ENCODE data around the gene PDE7B.

PDE7B gene

DNA sequence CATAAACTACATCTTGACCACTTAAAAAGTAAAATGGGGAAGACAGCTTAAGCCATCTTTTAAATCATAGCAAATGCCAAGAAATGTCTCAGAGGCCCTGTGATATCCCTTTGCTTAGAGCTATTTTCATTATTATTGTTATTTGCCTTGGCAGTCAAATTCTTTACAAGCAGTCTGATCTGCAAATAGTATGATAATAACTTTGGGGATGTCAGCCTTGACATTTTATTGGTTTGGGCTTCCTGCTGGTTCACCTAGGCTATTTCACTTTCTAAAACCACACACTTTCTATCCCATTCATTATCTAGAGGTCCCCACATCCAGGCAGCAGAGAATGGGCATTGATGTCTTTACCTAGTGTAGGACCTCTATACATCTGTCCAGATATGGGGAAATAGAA is 125.1 kb downstream of the PDE7B start:
- no peak for FAIRE-seq
- DNase-seq (ENCODE audit: insufficient read length, low spot score): no peak

DNA sequence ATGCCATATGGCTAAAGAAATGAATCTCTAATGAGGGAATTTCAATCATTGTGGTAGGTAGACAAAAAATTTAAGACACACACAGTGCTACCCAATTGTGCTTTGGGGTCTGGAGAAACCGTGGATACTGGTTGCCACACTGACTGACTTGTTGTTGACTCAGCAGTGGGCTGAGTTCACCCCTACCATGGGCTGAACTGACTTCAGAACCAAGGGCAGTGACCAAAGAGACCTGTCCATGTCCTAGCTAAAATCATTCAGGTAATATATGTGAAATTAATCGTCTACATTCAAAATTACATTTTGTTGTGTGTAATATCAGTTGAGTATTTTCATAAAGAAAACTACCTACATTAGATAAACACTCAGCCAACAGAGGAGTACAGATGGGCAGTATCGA is 131.6 kb downstream of the PDE7B start:
- no peak for FAIRE-seq

DNA sequence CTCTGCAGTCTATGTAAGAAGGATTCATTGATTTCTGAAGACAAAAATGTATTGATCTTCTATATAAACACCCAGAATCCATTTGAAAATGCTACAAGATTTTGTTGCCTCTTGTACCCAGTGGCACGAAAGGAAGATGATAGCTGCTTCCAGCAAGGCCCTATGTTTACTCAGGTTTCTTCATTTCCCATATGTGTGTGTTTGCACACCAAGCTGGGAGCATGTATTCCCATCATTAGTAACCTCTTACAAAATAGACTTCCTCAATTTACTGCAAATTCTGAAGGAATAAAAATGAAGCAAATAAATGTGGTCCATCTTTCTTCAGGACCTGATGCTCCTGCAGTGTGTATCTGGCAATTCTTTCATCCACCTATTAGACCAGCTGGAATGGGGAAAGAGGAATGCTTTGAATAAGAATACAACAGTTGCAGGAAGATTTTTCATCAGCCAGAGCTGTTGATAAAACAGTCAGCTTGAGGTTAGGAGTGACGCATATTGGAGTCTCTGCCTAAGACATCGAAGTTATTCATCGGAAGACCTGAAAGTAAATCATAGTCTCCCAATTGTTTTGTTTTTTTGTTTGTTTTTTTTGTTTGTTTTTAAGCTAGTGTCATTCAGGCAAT is 132.3 kb downstream of the PDE7B start:
- no peak for DNase-seq (ENCODE audit: insufficient read length, low spot score)
- FAIRE-seq: no peak

More for the DNA sequence above, 131.6 kb downstream of the PDE7B start:
- no peak for DNase-seq (ENCODE audit: insufficient read length, low spot score)

DNA sequence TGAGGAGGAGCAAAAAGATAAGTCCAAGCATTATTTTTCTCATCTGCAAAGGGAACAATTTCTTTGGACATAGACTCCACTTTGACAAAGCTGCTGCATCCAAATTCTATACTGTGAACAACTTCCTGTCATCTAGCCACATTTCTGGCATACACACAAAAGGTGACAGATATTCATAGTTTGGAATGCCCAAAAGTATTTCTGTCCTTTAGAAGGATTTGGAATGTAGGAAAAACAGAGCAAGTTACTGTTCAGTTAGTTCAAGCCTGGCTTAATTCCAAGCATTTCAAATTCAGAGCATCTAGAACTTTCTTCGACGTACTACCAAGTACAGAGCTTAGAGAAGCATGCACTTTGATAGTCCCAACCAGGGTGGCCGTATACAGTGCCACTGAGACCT is 134.0 kb downstream of the PDE7B start:
- FAIRE-seq (no peak), DNase-seq (ENCODE audit: insufficient read length, low spot score) (no peak)

DNA sequence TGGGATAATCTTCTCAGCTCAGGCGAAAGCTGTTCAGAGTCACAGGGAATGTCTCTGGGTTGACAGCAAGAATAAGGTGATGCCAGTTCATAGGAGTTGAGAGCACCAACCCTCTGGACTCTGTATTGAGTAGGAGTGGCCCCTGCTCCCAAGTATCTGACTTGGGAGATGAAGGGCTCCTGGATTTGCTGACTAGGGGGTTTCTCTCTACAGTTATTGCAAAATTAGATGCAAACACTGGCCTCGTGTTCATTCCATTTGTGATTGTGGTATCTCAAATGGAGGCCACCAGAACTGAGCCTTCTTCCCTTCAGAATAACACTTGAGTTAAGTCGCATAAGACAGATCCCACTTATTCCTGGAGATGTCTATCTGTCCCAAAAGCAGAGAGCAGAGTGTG is 135.7 kb downstream of the PDE7B start:
- DNase-seq (ENCODE audit: insufficient read length, low spot score) (no peak), FAIRE-seq (no peak)

DNA sequence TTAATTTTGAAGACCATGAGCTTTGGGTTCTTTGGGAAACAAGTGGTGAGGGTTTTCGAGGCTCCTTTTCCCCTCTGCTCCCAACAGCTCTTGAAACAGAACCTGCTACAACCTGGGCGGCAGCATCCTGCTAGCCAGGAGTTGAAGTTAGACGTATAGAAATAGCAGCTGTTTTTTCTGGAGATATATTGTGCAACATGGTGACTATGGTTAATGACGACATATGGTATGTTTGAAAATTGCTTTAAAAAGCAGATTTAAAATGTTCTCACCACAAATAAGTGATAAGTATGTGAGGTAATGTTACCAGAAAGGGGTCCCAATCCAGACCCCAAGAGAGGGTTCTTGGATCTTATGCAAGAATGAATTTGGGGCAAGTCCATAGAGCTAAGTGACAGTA is 138.9 kb downstream of the PDE7B start:
- FAIRE-seq (no peak), DNase-seq (ENCODE audit: insufficient read length, low spot score) (no peak)

DNA sequence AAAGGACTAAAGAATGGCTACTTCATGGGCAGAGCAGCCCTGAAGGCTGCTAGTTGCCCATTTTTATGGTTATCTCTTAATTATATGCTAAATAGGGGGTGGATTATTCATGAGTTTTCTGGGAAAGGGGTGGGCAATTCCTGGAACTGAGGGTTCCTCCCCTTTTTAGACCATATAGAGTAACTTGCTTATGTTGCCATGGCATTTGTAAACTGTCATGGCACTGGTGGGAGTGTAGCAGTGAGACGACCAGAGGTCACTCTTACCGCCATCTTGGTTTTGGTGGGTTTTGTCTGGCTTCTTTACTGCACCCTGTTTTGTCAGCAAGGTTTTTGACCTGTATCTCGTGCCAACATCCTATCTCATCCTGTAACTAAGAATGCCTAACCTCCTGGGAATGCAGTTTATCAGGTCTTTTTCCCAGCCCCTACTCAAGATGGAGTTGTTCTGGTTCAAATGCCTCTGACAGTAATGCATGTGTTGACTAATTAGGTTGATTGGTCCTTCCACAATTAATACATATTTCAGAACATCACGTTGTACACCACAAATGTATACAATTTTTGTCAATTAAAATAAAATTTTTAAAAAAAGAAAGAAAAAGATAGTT is 139.5 kb downstream of the PDE7B start:
- FAIRE-seq (no peak), DNase-seq (ENCODE audit: insufficient read length, low spot score) (no peak)

DNA sequence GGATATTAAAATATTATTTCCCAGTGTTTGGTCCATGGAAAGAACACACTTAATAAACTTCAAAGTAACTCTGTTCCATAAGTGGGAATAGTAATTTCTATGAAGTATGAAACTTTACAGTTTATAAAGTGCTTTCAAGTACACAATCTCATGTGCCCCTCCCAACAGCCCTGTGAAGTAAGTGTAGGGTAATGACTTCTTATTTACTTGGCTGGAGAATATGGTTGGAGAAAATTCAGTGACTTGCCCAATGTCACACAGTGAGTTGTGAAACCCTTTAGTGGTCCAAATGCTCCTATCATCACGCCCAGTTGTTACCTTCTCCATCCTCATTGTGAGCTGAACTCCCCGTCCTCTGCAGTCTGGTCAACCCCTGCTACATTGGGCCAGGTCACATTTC is 141.2 kb downstream of the PDE7B start:
- DNase-seq (ENCODE audit: insufficient read length, low spot score): no peak
- no peak for FAIRE-seq

DNA sequence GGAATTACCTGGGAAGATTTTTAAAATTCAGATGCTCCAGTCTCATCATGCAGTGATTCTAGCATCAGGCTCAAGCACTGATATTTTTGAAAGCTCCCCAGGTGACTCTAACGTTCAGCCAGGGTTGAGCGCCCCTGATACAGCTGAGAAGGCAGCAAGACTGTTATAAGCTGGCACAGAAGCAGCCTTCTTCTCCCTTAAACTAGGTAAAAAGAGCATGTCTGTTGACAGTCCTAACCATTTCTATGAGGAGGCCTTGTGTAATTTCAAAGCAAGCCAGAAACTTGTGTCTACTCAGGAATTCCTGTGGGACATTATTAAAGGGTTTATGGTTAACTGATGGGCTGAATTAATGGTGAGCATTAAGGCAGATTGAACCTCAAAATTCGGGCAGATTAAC is 141.9 kb downstream of the PDE7B start:
- DNase-seq (ENCODE audit: insufficient read length, low spot score) (no peak), FAIRE-seq (no peak)

DNA sequence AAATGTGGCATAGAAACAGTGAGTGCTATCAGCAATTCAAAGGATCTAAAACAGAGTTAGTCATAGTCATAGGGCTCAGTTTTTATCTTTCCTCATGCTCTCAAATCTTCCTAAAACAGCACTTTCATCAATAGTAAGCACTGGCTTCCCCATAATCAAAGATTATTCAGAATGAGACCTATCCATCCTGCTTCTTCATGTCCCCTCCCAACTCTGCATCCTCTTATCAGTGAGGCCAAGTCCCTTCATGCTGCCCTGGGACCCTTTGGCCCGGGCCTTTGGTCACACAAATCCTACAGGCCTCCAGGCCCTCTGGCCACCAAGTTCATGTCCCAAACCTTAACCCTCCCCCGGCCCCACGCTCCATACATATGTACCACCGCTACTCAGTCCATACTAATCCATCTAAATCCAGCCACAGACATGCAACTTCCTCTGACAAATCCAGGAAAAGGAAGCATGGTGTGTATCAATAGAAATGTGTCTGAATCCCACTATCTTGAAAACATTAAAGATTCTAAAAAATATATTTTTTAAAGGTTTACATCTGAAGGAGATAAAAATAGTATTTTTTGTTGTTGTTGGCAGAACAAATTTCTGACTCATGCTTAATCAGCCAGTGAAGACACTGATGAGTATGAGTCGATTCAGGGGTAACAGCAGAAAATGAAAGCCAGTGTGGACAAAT is 143.5 kb downstream of the PDE7B start:
- no peak for FAIRE-seq
- DNase-seq (ENCODE audit: insufficient read length, low spot score): no peak

DNA sequence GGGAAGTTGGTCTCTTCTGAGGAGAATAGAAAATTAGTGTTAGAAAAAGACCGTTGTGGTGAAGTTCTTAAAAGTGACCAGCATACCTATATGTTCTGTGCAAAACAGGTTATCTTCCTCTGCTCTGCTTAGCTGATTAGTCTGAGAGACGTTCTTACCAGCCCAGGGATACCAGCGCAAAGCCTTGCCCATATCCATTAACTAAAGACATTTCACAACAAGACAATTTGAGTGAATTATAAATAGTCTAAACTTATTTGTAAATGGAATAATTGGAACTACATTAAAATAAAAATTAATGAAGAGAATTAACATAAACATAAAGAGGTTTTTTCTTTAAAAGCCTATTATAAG is 144.0 kb downstream of the PDE7B start:
- DNase-seq (ENCODE audit: insufficient read length, low spot score) (no peak), FAIRE-seq (no peak)

DNA sequence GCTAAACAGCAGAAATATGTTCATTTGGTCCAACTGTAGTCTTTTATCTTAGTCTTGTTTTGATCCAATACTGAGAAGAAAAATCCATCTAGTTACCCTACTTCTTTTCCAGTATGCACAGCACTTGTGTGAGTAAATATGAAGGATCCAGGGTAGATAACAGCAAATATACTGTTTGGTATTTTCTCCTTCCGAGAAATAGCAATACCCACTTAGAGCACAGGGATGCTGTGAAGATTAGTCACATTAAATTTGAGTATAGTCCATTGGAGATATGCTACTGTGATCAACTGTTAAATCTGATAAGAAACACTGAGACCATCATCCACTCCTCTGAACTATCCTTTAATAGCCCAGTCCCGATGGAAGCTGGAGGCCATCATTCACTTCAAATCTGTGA is 145.2 kb downstream of the PDE7B start:
- FAIRE-seq (no peak), DNase-seq (ENCODE audit: insufficient read length, low spot score) (no peak)

DNA sequence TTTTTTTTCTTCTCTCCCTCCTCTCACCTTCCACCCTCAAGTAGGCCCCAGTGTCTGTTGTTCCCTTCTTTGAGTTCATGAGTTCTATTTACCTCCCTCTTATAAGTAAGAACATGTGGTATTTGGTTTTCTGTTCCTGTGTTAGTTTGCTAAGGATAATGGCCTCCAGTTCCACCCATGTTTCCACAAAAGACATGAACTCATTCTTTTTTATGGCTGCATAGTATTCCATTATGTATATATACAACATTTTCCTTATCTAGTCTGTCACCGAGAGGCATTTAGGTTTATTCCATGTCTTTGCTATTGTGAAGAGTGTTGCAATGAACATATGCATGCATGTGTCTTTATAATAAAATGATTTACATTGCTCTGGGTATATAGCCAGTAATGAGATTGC is 147.9 kb downstream of the PDE7B start:
- no peak for FAIRE-seq
- DNase-seq (ENCODE audit: insufficient read length, low spot score): no peak

DNA sequence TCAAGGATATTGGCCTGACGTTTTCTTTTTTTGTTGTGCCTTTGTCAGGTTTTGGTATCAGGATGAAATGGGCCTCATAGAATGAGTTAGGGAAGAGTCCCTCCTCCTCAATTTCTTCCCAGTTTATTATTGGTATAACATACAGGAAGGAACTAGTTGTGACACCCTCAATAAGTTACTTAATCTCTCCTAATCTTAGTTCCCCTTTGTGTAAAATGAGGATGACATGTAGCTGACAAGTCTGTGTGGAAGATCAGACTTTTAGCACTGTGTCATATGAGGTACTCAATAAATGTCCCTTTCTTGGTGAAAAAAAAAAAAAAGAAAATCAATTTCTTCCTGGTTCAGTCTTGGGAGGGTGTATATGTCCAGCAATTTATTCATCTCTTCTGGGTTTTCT is 155.8 kb downstream of the PDE7B start:
- DNase-seq (ENCODE audit: insufficient read length, low spot score): no peak
- FAIRE-seq: no peak

DNA sequence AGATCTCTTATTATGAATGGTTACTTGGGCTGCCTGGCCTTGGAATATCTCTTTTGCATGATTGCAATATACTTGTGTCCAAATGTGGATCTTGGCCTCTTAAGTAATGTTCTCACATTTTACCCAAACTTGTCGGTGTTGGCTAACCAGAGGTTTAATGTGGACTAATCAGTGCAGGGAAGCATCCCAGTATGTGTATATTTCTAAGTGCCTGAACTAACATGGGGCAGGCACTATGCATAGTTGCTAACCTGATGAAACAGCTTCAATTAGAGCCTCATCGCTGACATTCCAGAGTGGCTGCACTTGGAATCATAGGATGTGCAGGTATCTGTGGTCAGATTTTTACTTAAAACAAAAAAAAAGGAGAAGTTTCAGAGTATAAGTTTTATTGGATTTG is 160.0 kb downstream of the PDE7B start:
- FAIRE-seq: no peak
- DNase-seq (ENCODE audit: insufficient read length, low spot score): no peak

DNA sequence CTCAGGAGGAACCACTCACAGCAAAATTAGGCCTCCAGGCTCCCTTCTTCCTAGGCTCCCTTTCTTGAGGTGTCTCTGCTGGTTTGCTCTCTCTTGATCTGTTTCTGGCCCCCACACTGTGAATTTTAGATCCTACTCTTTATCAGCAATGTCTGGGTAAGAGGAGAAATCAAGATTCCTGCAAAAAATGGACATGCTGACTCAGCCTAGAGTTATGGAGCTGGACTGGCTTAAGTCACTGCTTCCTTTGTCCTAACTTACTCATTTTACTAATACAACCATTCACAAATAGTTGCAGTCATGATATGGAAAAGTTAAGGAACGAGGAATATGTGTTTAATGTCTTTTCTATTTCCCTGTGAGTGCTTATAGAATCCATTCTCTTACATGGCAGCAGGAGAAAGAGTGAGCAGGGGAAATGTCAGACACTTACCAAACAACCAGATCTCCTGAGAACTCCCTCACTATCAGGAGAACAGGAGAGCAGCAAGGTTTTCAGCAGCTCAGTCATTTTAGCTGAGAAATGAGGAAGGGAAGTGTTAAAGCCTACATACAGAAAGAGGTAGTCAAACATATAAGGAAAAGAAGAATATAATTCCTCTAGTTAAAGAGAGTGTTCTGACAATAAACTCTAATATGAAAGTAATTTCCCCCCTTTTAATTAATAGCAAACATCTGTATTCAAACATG is 160.8 kb downstream of the PDE7B start:
- no peak for FAIRE-seq
- DNase-seq (ENCODE audit: insufficient read length, low spot score): no peak

DNA sequence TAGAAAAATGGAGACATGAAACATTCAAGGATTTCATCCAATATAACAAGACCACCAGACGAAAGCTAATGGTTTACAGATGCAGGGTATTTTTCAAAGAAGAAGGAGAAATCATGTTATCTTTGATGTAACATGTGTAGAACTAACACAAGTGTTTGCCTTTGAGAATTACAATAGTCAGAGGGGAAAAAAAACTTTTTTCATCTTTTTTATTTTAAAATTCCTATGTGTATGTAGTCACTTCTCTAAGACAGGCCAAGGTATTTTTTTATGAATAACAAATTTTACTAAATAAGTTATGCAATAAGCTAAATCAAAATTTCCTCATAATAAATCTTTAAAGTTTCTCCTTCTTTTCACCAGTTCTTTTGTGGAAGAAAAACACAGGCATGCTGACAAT is 161.4 kb downstream of the PDE7B start:
- FAIRE-seq (no peak), DNase-seq (ENCODE audit: insufficient read length, low spot score) (no peak)

DNA sequence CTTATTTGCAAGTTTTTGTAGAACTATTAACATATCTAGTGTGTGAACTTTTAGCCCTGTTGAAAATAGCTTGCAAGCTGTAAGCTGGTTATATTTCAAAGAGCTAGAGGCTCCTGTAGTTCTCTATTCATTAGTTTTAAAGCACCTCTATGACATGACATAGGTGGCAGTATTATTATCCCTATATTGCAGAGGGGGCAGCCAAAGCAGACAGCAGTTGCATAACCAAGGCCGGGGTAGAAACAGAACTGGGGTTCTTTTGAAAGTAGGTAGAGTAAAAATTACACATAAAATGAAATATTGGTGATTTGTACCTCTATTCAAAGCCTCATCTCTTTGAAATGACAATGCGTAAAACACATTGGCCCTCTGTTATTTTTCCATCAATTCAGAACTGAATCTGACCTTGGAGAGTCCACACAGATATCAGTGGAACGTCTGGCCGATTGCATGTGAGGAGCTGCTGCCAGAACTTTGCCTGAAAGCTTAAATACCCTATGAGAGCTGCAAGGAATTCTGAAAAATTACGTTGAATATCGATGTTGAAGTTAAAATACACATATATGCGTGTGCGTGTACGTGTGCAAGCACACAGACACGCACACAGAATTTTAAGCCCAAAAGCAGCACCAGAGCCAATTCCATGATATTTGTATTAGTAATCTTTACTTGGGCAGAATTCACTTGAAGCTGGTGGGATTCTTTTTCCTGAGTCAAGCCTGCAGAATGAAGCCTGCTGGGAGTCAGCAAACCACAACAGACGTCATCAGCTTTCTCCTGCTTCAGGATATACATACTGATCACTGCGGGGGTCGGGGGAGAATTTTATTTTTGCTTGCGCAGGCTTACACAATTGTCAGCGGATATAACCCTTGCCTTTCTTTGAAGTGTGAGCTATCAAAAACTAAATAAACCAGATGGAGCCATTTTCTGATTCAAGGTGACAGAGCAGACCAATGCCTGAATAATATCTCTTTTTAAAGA is 163.2 kb downstream of the PDE7B start:
- no peak for DNase-seq (ENCODE audit: insufficient read length, low spot score)
- FAIRE-seq: no peak

DNA sequence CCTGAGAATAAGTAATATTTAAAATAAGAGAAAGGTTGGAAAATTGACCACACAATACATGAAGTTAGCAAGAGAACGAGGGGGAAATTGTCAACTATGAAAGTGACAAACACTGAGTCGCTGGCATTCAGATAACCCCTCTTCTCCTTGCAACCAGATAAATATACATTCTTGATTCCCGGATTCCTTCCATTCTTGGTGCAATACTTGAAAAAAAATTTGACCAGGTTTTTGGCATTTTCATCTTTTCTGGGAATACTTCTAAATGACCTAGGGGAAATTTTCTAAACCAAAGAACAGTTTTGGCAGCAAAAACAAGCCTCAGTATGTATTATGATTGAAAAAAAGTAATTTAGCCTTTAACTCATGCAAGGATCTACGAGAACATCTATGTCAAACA is 164.0 kb downstream of the PDE7B start:
- no peak for DNase-seq (ENCODE audit: insufficient read length, low spot score)
- no peak for FAIRE-seq
